ENCODE results near the gene SCRN1.
A peak's percentile ranks its signal among the peaks of the same experiment; 100 is the strongest.

SCRN1 gene

GRCh38 chr7:30003098-30003497 is 13.5 kb upstream of the SCRN1 start:
- DNase-seq: no peak

GRCh38 chr7:30001998-30002397 is 12.4 kb upstream of the SCRN1 start:
- DNase-seq: no peak

- DNase-seq: no peak
Observed at GRCh38 chr7:29998489-29998888, 8.9 kb upstream of the SCRN1 start.

- no peak for DNase-seq
Observed at GRCh38 chr7:29996321-29996720, 6.7 kb upstream of the SCRN1 start.

GRCh38 chr7:29995652-29996051 is 6.1 kb upstream of the SCRN1 start:
- no peak for DNase-seq

GRCh38 chr7:29993140-29993539 is 3.5 kb upstream of the SCRN1 start:
- DNase-seq: no peak

GRCh38 chr7:29991937-29992336 is 2.3 kb upstream of the SCRN1 start:
- DNase-seq: no peak

GRCh38 chr7:29990931-29991330 is 1.3 kb upstream of the SCRN1 start:
- DNase-seq: no peak

- peak; percentile 22 for DNase-seq
Observed at GRCh38 chr7:29988424-29989256, 961 bp downstream of the SCRN1 start.

GRCh38 chr7:29987811-29988317 is 1.7 kb downstream of the SCRN1 start:
- DNase-seq: no peak

- DNase-seq: no peak
Observed at GRCh38 chr7:29987083-29987482, 2.5 kb downstream of the SCRN1 start.

GRCh38 chr7:29980151-29980550 is 9.4 kb downstream of the SCRN1 start:
- DNase-seq: no peak

GRCh38 chr7:29977886-29978651 is 11.5 kb downstream of the SCRN1 start:
- DNase-seq: no peak

- DNase-seq: no peak
Observed at GRCh38 chr7:29976673-29977415, 12.8 kb downstream of the SCRN1 start.

GRCh38 chr7:29976266-29976665 is 13.3 kb downstream of the SCRN1 start:
- no peak for DNase-seq

GRCh38 chr7:29975561-29975960 is 14.0 kb downstream of the SCRN1 start:
- no peak for DNase-seq

GRCh38 chr7:29974286-29974685 is 15.3 kb downstream of the SCRN1 start:
- no peak for DNase-seq

GRCh38 chr7:29972315-29972669 is 17.3 kb downstream of the SCRN1 start:
- no peak for DNase-seq

- no peak for DNase-seq
Observed at GRCh38 chr7:29971566-29972314, 17.9 kb downstream of the SCRN1 start.

- DNase-seq: no peak
Observed at GRCh38 chr7:29970158-29970557, 19.4 kb downstream of the SCRN1 start.

GRCh38 chr7:29969738-29970137 is 19.9 kb downstream of the SCRN1 start:
- no peak for DNase-seq

- DNase-seq: no peak
Observed at GRCh38 chr7:29968683-29969395, 20.8 kb downstream of the SCRN1 start.
